HepG2 (cell line): ENCODE results near the gene RIPOR1. TPM values are rescaled to one million over a fixed set of nuclear protein-coding genes. Genes with fewer than 3 reads are reported as not detected.

ENCODE experiments used
- BCLAF1 ChIP-seq: fragments of 450-650 bp; IDR thresholded peaks from 2 replicates; pipeline ENCODE4 v1.6.1; 2017; ENCODE audit warnings: mild to moderate bottlenecking
- CSRNP2 ChIP-seq: sonication (generic); formaldehyde crosslinking; conservative IDR thresholded peaks from 2 replicates; pipeline ENCODE4 v1.8.0; 2022; ENCODE audit warnings: low read depth, missing genetic modification reagents
- DMTF1 ChIP-seq: sonication (generic); formaldehyde crosslinking; IDR thresholded peaks from 2 replicates; pipeline ENCODE4 v1.4.0; 2020; ENCODE audit warnings: mild to moderate bottlenecking, missing genetic modification reagents
- HMGA1 ChIP-seq: sonication (generic); formaldehyde crosslinking; conservative IDR thresholded peaks from 2 replicates; pipeline ENCODE4 v1.4.0; 2020; ENCODE audit warnings: missing genetic modification reagents
- IRF2 ChIP-seq: IDR thresholded peaks from 2 replicates; pipeline ENCODE4 v1.6.1; 2018; ENCODE audit warnings: missing genetic modification reagents, missing compliant biosample characterization
- KLF16 ChIP-seq, 2 experiments: sonication (generic) in 1 of 2; formaldehyde crosslinking in 1 of 2; IDR thresholded peaks; 2 replicates each; pipeline versions ENCODE4 v1.6.1 to v1.8.0; 2016 to 2023; ENCODE audit warnings: missing genetic modification reagents in 2 of 2, missing compliant biosample characterization in 1 of 2
- MIER2 ChIP-seq: IDR thresholded peaks from 2 replicates; pipeline ENCODE4 v1.6.1; 2016; ENCODE audit warnings: missing biosample characterization, missing genetic modification reagents
- MYC ChIP-seq: sonication (generic); formaldehyde crosslinking; IDR thresholded peaks from 2 replicates; pipeline ENCODE4 v1.9.0; 2021; ENCODE audit warnings: missing genetic modification reagents, borderline replicate concordance
- NFIB ChIP-seq: sonication (generic); formaldehyde crosslinking; IDR thresholded peaks from 2 replicates; pipeline ENCODE4 v1.9.0; 2021; ENCODE audit warnings: missing genetic modification reagents, mild to moderate bottlenecking, borderline replicate concordance
- PHF21A ChIP-seq: sonication (generic); formaldehyde crosslinking; IDR thresholded peaks from 2 replicates; pipeline ENCODE4 v1.5.0; 2020; ENCODE audit warnings: mild to moderate bottlenecking, missing genetic modification reagents
- SP5 ChIP-seq: IDR thresholded peaks from 2 replicates; pipeline ENCODE4 v1.6.1; 2016; ENCODE audit warnings: low read depth, borderline replicate concordance
- SPEN ChIP-seq: sonication (generic); formaldehyde crosslinking; IDR thresholded peaks from 2 replicates; pipeline ENCODE4 v1.5.1; 2020; ENCODE audit warnings: low read depth, mild to moderate bottlenecking, missing genetic modification reagents
- ZC3H4 ChIP-seq: sonication (generic); formaldehyde crosslinking; IDR thresholded peaks from 2 replicates; pipeline ENCODE4 v1.4.0; 2020; ENCODE audit warnings: missing genetic modification reagents, borderline replicate concordance
- ZEB1 ChIP-seq: IDR thresholded peaks from 2 replicates; pipeline ENCODE4 v1.6.1; 2012; ENCODE audit warnings: mild to moderate bottlenecking, low read depth, inconsistent platforms; ENCODE audit not compliant: insufficient replicate concordance
- ZNF335 ChIP-seq: sonication (generic); formaldehyde crosslinking; IDR thresholded peaks from 2 replicates; pipeline ENCODE4 v1.4.0; 2020; ENCODE audit warnings: missing genetic modification reagents
- ZNF550 ChIP-seq: sonication (generic); formaldehyde crosslinking; IDR thresholded peaks from 2 replicates; pipeline ENCODE4 v1.4.0; 2020; ENCODE audit warnings: mild to moderate bottlenecking, missing genetic modification reagents, borderline replicate concordance
- ZNF670 ChIP-seq: sonication (generic); formaldehyde crosslinking; IDR thresholded peaks from 2 replicates; pipeline ENCODE4 v1.8.0; 2022; ENCODE audit warnings: mild to moderate bottlenecking, missing genetic modification reagents, borderline replicate concordance
- ZNF724P ChIP-seq: sonication (generic); formaldehyde crosslinking; IDR thresholded peaks from 2 replicates; pipeline ENCODE4 v1.8.0; 2022; ENCODE audit warnings: missing genetic modification reagents, borderline replicate concordance
- ZNF784 ChIP-seq: sonication (generic); formaldehyde crosslinking; IDR thresholded peaks from 2 replicates; pipeline ENCODE4 v1.5.1; 2020; ENCODE audit warnings: missing genetic modification reagents, mild to moderate bottlenecking, borderline replicate concordance
- polyA plus RNA-seq, 8 experiments: library from polyadenylated mRNA; depleted of rRNA in 3 of 8; stranded (reverse) in 7 of 8; unstranded in 1 of 8; fragments of >200 nt; fragmentation: Illumina TruSeq in 4 of 8; extraction: Trizol in 4 of 8; gene quantifications; 2 replicates each; pipeline versions ENCODE4 v1.2.1 to v1.2.3, GENCODE V29; 2011 to 2016; ENCODE audit warnings: low read depth in 4 of 8, missing spikeins in 1 of 8, mixed read lengths in 1 of 8; ENCODE audit not compliant: insufficient read depth in 1 of 8
- total RNA-seq, 5 experiments: library from RNA; depleted of rRNA; stranded (reverse); fragments of >200 nt; fragmentation: Illumina TruSeq; extraction: Trizol; gene quantifications; 2 replicates each; pipeline ENCODE4 v1.2.3, GENCODE V29; 2016; ENCODE audit warnings: low read depth in 1 of 5

The RIPOR1 gene
- total and polyA plus RNA-seq, 2 of the 13 experiments (the other 11 are each of a cell fraction or from before 2014, with no cell fraction given), result 4.6 to 8.1 TPM

- TF ChIP-seq DMTF1 (no peak), MYC (CRISPR knock-in tag) (peak; percentile 69), HMGA1 (no peak), SPEN (CRISPR knock-in tag) (peak; percentile 73), ZC3H4 (no peak), SP5 (CRISPR knock-in tag) (no peak), MIER2 (no peak), IRF2 (CRISPR knock-in tag) (no peak; the same call in 1 of the 2 replicates), NFIB (CRISPR knock-in tag) (no peak), ZNF670 (CRISPR knock-in tag) (peak; percentile 67; the same call in 1 of the 2 replicates), CSRNP2 (CRISPR knock-in tag) (no peak), ZNF550 (CRISPR knock-in tag) (0 out of 2 replicates have a peak, but pooled peaks have one; percentile 90), ZNF784 (CRISPR knock-in tag) (no peak), KLF16 (CRISPR knock-in tag; IDR thresholded peaks at IDR 0.05) (peak; percentile 66 to 72; a peak in 2 of 4 replicates), PHF21A (peak; percentile 68; the same call in 1 of the 2 replicates), ZNF335 (no peak), ZEB1 (no peak), BCLAF1 (no peak), ZNF724P (CRISPR knock-in tag) (no peak; the same call in 1 of the 2 replicates)
Measured at GRCh38 chr16:67562918-67563707, 34.5 kb downstream of the RIPOR1 start (continued).
